HUDEP-2 (cell line): ENCODE measurements around the gene MACF1.

Source experiments
- DNase-seq, 76 experiments: peaks; one replicate each; lab custom pipeline; 2025; ENCODE audit not compliant: unreplicated experiment in 76 of 76; lab: John Stamatoyannopoulos, UW

The MACF1 gene

DNA sequence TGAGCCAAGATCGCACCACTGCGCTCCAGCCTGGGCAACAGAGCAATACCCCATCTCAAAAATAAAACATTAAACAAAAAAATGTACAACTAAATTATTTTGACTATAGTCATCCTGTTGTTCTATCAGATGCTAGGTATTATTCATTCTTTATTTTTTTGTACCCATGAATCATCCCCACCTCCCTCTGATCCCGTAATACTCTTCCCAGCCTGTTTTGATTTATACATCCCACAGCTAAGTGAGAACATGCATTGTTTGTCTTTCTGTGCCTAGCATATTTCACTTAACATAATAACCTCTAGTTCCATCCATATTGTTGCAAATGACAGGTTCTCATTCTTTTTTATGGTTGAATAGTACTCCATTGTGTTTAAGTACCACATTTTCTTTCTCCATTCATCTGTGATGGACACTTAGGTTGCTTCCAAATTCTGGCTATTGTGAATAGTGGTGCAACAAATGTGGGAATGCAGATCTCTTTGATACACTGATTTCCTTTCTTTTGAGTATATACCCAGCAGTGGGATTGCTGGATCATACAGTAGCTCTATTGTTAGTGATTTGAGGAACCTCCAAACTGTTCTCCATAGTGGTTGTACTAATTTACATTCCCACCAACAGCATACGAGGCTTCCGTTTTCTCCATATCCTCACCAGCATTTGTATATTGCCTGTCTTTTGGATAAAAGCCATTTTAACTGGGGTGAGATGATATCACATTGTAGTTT is 84.4 kb downstream of the MACF1 start:
- no peak for DNase-seq

DNA sequence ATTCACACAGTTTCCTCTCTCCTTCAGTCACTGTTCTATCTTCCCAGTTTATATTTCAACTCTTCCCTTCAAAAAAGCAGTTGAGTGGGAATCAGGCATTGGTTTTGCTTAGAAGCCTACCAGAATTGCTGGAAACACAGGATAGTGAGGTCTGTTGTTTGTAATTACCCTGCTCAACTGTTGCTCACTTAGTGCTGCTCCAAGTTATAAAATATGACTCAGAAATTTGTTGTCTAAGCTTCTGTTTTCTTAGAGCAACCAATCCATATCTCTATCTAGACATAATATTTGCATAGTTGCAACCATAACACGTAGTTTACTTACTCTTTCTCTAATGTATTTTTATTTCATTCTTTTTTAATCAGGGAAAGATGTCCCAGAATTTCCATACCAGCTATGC is 87.9 kb downstream of the MACF1 start:
- no peak for DNase-seq

DNA sequence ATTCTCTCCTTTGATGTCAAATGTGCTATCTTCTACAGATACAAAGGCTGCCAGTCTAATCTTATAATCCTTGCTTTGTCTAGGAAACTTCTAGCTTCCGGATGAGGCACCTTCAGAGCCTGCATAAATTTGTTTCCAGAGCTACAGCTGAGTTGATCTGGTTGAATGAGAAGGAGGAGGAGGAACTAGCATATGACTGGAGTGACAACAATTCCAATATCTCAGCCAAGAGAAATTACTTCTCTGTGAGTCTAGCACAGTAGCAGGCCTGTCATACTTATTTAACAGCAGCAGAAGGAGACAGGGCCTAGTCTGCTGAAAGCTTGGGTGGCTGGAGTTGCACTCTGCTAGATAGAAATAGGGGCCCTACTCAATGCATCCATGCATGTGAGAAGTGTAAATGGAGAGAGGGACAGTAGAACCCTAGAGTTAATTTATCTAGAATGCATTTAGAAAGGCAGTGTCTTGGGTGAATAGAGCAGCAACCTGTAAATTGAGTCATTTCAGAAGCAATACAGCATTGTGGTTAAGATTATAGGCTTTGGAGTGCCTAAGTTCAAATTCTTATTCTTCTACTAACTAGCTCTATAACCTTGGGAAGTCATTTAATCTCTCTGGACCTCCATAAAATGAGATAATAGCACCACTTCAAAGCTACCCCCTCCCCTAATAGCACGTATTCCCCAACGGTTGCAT is 89.0 kb downstream of the MACF1 start:
- DNase-seq = no peak

DNA sequence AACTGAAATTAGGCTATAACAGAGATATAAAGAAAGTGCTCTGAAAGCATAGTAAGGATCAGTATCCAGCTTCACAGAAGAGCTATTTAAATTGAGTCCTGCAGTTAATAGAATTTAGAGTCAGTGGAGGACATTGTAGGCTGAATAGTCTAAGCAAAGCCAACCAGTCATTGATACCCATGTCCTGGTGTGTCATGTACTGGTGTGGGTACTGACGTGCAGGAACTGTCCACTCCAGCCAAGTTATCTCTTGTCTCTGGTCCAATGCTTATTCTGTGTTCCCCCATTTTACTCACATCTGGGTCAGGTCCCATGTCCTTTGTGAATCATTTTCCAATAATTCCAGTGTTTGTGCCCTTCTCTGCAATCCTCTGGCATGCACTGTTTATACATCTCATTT is 90.0 kb downstream of the MACF1 start:
- DNase-seq = no peak

DNA sequence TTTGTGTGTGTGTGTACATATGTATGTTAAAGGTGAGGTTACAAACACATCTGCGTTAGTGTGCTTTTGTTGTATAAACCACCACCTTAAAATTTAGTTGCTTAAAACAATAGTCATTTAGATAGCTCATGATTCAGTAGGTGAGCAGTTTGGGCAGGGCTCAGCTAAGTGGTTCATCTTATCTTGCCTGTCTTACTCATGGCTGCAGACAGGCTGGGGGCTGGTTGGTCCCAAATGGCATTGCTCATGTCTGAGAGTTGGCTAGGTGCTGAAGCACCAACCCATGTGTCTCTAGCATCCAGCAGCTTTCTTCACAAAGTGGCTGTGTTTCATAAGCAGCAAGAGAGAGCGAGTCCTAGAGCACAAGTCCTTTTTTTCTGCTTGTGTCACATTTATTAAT is 91.4 kb downstream of the MACF1 start:
- DNase-seq = no peak

DNA sequence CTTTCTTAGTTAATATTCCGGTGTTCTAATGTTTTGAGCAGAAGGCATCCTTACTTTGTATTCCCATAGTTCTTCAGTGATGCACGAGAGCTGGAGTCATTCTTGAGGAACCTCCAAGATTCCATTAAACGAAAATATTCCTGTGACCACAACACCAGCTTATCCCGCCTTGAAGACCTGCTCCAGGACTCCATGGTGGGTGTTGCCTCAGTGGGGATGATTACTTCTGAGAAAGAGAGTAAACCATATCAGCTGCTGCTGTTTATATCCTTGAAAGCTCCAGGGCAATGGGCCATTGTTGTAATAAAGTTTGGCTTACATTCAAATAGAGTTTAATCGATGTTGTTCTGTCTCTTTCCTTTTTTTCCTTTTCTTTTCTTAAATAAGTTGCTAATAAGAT is 93.1 kb downstream of the MACF1 start:
- no peak for DNase-seq

DNA sequence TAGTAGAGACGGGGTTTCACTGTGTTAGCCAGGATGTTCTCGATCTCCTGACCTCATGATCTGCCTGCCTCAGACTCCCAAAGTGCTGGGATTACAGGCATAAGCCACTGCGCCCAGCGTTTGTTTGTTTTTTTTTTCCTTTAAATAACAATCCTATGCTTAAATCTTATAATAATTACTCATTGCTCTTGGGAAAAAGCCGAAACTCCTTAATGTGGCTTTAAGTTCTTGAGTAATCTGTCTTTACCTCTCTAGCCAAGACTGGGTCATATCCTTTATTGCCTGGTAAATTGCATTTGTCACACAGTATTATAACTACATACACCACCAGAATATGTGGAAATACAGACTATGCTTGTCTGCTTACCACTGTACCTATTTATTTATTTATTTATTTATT is 97.1 kb downstream of the MACF1 start:
- no peak for DNase-seq

DNA sequence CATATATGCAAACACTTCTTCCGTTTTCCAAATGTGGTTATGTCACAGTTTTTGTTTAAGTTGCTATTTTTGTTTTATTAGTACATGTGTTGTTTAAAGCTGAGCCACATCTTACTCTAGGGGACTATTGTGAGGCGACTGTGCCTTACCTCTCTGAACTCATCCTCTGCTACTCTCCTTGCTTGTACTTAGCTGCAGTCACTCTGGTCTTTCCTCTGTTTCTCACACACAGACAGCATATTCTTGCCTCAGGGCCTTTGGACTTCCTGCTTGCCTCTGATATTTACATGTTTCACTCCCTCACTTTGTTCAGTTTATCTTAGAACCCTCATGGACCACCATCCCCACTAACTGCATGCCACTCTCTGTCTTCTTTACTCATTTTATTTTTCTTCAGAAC is 101.1 kb downstream of the MACF1 start:
- no peak for DNase-seq

DNA sequence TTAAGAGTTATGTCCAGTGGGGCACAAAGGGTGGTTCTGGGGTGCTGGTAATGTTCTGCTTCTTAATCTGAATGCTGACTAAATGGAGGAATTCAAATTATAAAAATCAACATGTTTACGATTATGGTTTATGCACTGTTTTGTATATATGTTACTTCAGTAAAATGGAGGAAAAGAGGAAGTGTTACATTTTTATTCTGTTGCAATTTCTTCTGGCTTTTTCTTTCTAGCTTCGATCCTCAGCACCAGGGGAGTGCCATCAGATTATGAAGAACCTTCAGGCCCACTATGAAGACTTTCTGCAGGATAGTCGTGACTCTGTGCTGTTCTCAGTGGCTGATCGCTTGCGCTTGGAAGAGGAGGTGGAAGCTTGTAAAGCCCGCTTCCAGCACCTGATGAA is 105.5 kb downstream of the MACF1 start:
- no peak for DNase-seq

DNA sequence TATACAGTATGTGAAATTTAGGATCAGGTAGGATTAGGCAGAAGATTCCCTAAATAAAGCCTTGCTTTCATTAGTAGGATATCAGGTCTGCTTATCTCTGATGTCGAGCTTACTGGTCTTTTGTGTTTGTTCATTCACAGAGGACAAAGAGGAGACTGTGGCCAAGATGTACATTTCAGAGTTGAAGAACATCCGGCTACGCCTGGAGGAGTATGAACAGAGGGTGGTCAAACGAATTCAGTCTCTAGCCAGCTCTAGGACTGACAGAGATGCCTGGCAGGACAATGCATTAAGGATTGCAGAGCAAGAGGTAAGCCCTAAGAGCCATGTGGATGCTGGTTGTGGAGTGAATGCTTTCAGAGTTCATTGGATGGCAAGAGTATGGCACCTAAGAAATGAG is 106.2 kb downstream of the MACF1 start:
- DNase-seq = no peak

DNA sequence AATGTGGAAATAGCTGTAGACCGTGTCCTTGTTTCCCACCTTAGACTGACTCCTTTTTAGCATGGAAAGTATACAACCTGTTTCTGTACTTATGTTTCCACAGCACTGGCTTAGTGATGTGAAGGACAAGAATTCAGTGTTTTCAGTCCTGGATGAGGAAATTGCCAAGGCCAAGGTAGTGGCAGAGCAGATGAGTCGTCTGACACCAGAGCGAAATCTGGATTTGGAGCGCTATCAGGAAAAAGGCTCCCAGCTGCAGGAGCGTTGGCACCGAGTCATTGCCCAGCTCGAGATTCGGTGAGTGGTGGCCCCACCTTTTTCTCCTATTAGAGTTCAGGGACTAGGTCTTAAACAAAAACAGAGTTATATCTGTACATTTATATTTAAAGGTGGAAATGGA is 112.6 kb downstream of the MACF1 start:
- DNase-seq = no peak

DNA sequence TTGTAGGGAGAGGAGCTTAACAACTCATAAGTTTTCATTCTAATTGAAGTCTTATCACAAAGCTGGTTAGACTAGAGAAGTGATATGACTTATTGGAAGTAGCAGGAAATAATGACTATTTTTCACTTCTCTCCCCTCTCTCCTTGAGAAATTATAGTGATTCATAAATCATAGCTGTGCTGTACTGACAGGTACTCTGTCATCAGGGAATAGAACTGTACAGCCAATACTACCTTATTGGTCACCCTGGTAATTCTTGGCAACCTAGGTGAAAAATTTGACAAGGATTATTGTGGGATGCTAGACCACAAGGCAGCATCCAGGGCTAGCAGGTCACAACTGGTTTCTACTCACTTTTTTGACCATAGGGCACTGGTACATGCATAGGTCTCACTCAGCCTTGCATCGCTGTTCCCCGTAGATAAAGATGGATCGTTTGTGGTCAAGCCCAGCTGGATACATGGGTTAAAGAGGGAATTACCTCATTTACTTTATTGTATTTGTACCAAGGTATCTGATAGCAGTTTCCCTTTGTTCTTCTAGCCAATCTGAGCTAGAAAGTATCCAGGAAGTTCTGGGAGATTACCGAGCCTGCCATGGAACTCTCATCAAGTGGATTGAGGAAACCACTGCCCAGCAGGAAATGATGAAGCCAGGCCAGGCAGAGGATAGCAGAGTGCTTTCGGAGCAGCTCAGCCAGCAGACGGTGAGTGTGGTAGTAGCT is 113.6 kb downstream of the MACF1 start:
- no peak for DNase-seq

DNA sequence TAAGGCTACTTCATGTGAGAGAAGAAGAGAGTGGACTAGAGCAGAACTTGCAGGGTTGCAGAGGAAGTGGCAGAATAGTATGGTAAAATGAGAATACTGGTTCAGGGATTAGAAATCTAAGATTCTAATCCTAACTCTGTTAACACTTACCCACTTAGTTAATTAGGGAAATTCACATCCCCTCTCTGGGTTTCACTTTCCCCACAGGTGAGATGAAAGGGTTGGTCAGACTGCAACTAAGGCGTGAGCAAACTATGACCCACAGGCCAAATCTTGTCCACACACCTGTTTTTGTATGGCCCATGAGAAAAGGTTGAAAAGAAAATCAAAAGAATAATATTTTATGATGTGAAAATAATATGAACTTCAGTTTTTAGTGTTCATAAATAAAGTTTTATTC is 117.5 kb downstream of the MACF1 start:
- no peak for DNase-seq

DNA sequence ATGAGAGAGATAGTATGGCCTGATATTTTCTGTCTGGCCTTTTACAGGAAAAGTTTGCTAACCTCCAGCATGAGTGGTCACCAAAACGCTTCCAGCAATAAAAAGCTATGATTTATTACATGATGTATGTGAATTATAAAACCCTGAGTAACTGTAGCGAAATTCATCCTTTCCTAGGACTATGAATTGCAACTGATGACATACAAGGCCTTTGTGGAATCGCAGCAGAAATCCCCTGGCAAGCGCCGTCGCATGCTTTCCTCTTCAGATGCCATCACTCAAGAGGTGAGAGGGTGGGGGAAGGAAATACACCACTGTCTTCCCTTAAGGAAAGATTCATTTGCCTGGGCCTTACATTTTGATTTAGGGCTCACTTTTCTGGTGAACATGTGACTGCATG is 117.9 kb downstream of the MACF1 start:
- no peak for DNase-seq

DNA sequence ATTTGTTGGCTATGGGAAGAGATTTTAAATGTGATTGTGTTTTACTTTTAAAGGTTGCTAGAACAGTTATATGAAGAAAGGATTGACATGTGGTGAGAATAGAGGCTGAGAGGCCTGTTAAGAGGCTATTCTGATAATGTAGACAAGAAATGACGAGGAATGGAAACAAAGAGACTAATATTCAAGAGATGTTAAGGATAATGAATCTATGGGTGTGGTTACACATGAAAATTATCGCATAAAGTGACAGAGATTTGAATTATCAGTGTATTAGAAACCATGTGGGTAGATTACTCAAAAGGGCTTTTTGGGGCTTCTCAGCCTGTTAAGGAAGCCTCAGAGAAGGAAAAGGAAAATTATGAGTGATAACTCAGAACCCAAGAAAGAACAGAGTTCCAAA is 120.4 kb downstream of the MACF1 start:
- DNase-seq = no peak

DNA sequence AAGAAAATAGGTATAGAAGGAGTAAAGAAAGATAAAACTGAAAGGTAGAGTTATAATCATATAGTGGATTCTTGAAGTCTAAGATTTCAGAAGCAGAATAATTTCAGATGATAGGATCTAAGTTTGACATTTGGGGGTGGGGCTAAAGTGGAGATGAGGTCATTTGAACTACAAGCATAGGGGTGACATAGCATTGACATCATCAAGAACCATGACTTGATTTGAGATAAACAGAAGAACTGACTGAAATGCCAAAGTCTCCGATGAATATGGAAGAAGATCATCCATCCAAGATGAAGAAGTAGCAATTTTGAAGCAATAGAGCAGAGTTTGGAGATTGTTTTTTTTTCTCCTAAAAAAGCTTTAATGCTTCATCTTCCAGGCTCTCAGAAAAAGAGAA is 122.3 kb downstream of the MACF1 start:
- DNase-seq = no peak

DNA sequence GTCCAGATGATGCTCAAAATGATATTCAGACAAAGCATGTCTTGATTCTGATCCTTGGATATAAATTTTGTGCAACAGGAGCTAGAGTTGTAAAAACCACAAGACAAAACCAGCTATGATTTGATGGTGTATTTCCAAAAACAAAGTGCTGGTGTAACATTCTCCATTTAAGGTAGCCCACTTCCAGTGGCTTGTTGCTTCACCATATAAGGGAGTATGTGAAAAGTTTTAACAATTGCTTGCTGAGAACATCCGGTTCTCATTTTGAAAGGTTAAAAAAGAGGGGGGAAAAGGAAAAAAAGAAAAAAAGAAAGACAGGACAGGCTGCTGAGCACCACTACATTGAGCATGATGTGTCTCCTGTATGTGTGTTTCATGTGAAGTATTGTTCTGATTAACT is 123.6 kb downstream of the MACF1 start:
- DNase-seq = no peak

DNA sequence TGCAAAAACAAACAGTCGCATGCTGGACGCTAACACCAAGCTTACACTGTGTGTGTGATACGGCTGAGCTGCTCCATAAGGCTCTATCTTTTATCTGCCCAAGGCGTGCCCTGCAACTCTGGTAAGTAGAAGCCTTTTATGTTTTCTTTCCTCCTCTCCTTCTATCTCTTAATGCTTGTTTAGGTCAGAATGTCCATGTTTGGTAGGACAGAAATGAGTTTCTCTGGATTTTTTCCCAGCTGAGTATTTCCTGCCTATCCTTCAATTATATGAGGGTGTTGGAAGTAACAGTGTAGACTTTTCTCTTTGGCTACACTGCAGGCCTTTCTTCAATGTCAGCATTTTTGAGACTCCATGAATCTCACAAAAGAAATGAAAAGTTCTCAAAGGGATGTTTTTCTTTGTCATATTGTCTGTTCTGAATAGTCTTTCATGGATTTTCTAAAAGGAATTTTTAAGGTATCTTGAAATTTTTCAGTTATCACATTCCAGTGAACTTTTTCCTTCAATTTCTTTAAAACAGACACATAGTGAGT is 124.2 kb downstream of the MACF1 start:
- DNase-seq = no peak

DNA sequence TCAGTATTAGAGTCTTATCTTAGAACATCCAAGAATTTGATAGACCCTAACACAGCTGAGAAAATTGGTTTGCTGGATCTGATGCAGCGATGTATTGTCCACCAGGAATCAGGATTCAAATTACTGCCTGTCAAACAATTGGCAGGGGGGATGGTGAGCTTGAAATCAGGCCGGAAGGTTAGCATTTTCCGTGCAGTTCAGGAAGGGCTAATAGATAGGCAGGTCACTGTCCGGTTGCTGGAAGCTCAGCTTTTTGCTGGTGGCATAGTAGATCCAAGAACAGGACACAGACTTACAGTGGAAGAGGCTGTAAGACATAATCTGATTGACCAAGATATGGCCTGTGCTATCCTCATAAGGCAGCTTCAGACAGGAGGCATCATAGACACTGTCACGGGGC is 127.2 kb downstream of the MACF1 start:
- DNase-seq = no peak

DNA sequence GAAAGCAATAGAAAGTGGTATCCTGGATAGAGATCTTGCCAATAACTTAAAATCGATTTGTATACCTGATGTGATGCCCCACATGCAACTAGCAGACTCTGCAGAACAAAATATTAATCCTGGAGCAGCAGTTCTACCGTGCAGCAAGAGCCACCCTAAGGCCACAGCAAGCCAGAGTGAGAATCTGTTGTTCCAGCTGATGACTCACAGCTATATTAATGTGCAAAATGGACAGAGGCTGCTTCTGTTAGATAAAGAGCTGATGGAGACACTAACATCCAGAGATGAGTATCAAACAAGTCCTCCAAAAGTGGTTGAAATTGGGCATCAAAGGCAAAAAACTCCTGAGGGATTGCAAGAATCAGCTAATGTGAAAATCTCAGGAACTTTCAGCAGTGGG is 127.8 kb downstream of the MACF1 start:
- DNase-seq = no peak

DNA sequence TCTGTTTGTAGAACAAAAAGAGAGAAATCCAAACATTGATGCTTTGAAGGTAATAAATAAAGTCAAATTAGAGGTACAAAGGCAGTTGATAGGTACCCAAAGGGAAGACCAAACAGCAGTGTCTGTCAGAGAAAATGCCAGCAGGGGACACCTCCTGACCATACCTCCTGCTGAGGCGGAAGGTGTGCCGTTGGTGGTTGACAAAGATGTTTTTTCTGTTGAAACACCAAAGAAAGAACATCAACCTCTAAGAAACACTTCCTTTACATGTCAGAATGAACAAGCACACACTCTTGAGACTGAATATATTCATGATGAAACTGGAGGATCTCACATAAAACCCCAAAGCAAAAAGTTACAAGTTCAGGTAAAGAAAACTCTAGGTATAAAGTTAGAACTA is 128.3 kb downstream of the MACF1 start:
- no peak for DNase-seq

DNA sequence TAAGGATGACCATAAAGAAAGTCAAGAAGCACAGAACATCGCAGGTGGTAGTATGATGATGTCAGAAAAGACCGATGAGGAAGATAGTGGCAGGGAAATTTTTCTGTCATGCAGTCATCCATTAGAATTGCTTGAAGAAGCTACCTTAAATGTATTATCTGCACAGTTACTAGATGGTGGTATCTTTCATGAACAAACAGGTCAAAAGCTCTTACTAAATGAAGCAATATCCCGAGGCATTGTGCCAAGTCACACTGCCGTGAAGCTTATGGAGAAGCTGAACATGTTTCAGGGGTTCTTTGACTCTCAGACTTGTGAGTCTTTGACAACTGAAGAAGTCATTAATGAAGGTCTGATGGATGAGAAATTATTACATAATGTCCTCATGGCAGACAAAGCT is 128.8 kb downstream of the MACF1 start:
- DNase-seq = no peak
